GM19372 (cell line): ENCODE results near the gene ZNF226.
"Not testable (repeated sequence)": the region's sequence is repeated elsewhere in the genome, so short reads cannot be mapped to it uniquely, and the experiment has no call there.

Source experiments
- ATAC-seq: cut with Tn5 transposase; IDR thresholded peaks from one replicate; pipeline ENCODE4 v1.9.1; 2021; ENCODE audit warnings: mild to moderate bottlenecking, low read depth, moderate library complexity; ENCODE audit not compliant: unreplicated experiment

ZNF226 gene

DNA sequence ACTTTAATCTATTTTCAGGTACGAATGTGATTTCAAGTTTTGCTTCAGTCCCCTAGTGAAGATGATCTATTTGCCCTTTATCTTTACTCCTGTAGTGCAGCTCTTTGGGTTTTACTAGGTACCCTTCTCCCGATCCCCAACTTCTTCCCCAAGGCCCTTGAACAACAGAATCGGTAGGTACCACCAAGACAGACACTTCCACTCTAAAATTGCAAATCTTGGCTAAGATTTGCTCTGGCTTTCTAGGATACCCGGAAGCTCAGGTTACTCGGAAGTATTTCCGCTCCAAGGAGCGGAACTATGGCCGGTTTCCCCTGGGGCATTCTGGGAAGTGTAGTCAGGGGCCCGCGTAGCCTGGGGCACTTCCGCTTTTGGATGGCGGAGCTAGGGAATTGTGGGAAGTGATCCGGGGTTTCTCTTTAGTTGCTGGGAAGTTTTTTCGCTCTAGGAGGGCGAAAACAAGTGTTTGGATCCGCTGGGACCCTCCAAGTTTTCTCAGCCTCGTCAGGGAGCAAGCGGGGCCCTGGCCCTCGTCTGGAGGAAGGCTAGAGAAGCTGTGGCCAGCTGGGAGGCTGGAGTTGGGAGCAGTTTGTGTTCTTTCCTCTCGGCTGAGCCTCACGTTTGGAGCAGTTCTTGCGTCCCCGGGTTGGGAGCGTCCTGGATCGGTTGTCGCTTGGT lies 42.4 kb downstream of the ZNF226 start:
- peak; percentile 88 for ATAC-seq

DNA sequence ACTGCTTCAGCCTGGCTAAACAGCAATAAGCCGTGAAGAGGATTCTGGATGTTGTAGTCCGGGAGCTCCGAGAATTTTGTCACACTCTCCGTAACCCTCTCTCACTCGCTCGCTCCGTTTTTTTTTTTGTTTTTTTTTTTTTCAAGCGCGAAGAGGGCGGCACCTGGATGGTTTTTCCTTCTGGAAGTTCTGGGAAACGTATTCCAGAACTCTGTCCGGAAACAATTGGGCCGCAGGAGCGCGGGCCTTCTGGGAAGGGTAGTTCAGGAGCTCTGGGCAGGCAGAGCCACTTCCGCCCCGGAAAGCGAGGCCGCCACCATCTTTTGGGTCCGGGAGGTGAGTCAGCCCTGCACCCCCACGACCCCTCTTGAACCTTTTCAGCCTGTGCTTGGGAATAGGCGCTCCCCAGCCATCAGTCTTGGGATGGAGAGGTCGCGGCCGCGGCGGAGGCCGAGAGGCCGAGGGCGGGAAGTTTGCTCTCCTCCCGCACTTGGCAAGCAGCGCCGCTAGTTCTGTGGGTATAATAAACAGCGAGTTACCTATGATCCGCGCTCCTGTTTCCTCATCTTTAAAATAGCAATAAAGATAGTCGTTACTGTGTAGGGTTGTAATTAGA lies 47.5 kb downstream of the ZNF226 start, which contains the start of gene ZNF227:
TSS of gene ZNF227 (plus strand) at position 283 of the 616 bp plus-strand sequence. CDS start 5,261 bp downstream, outside the sequence.
- ATAC-seq: peak; percentile 83

DNA sequence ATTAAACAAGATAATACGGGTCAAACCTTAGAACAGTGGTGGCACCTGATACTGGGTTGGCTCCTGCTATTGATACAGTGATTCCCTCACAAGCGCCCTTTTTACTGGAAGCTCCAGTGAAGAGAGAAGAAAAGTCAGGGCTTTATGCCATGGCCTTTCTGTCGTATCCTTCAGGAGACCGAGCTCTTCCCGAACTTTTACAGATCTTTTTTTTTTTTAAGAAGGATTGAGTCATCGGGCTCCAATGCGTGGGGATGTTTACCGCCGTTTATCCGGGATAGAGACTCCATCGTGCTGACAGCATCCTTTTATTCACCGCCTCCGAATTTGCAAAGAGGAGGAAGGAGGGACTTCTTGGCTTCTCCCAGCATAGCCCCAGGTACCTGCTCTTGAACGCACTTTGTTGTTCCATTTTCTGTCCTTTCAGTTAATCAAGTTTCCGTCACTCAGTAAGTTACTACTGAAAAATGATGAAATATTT lies 48.0 kb downstream of the ZNF226 start:
- ATAC-seq: no peak

DNA sequence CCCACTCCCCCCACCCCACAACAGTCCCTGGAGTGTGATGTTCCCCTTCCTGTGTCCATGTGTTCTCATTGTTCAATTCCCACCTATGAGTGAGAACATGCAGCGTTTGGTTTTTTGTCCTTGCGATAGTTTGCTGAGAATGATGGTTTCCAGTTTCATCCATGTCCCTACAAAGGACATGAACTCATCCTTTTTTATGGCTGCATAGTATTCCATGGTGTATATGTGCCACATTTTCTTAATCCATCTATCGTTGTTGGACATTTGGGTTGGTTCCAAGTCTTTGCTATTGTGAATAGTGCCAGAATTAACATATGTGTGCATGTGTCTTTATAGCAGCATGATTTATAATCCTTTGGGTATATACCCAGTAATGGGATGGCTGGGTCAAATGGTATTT lies 55.0 kb downstream of the ZNF226 start:
- ATAC-seq: not testable (repeated sequence)

DNA sequence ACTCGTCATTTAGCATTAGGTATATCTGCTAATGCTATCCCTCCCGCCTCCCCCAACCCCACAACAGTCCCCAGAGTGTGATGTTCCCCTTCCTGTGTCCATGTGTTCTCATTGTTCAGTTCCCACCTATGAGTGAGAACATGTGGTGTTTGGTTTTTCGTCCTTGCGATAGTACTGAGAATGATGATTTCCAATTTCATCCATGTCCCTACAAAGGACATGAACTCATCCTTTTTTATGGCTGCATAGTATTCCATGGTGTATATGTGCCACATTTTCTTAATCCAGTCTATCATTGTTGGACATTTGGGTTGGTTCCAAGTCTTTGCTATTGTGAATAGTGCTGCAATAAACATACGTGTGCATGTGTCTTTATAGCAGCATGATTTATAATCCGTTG lies 55.9 kb downstream of the ZNF226 start:
- not testable (repeated sequence) for ATAC-seq

DNA sequence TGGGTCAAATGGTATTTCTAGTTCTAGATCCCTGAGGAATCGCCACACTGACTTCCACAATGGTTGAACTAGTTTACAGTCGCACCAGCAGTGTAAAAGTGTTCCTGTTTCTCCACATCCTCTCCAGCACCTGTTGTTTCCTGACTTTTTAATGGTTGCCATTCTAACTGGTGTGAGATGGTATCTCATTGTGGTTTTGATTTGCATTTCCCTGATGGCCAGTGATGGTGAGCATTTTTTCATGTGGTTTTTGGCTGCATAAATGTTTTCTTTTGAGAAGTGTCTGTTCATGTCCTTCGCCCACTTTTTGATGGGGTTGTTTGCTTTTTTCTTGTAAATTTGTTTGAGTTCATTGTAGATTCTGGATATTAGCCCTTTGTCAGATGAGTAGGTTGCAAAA lies 56.4 kb downstream of the ZNF226 start:
- ATAC-seq: not testable (repeated sequence)
